ENCODE results near the gene ATXN7L1. TPM values are rescaled to one million over a fixed set of nuclear protein-coding genes. Genes with fewer than 3 reads are reported as not detected.

Gene ATXN7L1
- total and polyA plus RNA-seq, 4 donors, result 7.1 to 11.0 (median 8.5) TPM

- Histone ChIP-seq H3K27ac (ENCODE audit: low read depth, low read length) (no peak overlapping the region), H3K36me3 (ENCODE audit: control insufficient read depth, insufficient read depth, low read length) (no peaks in the 10 kb centered on the region), H3K27me3 (ENCODE audit: control insufficient read depth, insufficient read depth, low read length) (no peaks in the 10 kb centered on the region), H3K9me3 (ENCODE audit: control insufficient read depth, insufficient read depth, low read length) (no peaks in the 10 kb centered on the region), H3K4me3 (ENCODE audit: low read depth, low read length) (no peak overlapping the region), H3K4me1 (ENCODE audit: control insufficient read depth, insufficient read depth, low read length) (no peaks in the 10 kb centered on the region)
- DNase-seq (ENCODE audit: low read depth in 4 of 6, low spot score in 6 of 6), result peak in 2 of 6 donors; percentile 32 to 49
- 21% methylated on average over 3 of the region's 4 CpGs for WGBS (ENCODE audit: insufficient coverage)
Observed at GRCh38 chr7:105596866-105597265, 279.5 kb downstream of the ATXN7L1 start.

DNA sequence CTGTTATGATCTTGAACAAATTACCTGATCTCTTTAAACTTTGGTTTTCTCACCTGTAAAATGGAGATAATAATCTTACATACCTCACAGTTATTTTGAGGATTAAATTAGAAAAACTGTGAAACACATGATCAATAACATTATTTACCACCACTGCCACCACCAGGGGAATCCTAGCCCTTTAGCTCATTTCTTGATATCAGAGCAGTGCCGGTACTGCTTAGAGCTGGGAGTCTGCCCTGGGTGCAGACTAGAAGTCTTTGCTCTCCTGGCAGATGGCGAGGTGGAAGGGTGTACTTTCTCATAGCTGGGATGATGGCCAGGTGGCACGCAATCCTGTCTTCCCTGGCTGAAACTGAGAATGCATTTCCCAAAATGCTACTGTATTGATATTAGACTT is 282.4 kb downstream of the ATXN7L1 start:
- H3K4me1 ChIP-seq (ENCODE audit: control insufficient read depth, insufficient read depth, low read length), result peaks cover 4% of the 10 kb centered on the region
- no peak overlapping the region for H3K4me3 ChIP-seq (ENCODE audit: low read depth, low read length)
- no peaks in the 10 kb centered on the region for H3K36me3 ChIP-seq (ENCODE audit: control insufficient read depth, insufficient read depth, low read length)
- WGBS (ENCODE audit: insufficient coverage), result 60% methylated on average over 2 of the region's 3 CpGs
- H3K27ac ChIP-seq (ENCODE audit: low read depth, low read length), result no peak overlapping the region
- DNase-seq (ENCODE audit: low read depth in 4 of 6, low spot score in 6 of 6), result peak in 2 of 6 donors; percentile 57 to 78
- H3K27me3 ChIP-seq (ENCODE audit: control insufficient read depth, insufficient read depth, low read length), result no peaks in the 10 kb centered on the region
- H3K9me3 ChIP-seq (ENCODE audit: control insufficient read depth, insufficient read depth, low read length), result no peaks in the 10 kb centered on the region

GRCh38 chr7:105591522-105591921 is 284.9 kb downstream of the ATXN7L1 start:
- peaks cover 11% of the 10 kb centered on the region for H3K4me1 ChIP-seq (ENCODE audit: control insufficient read depth, insufficient read depth, low read length)
- WGBS (ENCODE audit: insufficient coverage), result 86% methylated on average over 1 of the region's 2 CpGs
- DNase-seq (ENCODE audit: low read depth in 4 of 6, low spot score in 6 of 6), result no peak

DNA sequence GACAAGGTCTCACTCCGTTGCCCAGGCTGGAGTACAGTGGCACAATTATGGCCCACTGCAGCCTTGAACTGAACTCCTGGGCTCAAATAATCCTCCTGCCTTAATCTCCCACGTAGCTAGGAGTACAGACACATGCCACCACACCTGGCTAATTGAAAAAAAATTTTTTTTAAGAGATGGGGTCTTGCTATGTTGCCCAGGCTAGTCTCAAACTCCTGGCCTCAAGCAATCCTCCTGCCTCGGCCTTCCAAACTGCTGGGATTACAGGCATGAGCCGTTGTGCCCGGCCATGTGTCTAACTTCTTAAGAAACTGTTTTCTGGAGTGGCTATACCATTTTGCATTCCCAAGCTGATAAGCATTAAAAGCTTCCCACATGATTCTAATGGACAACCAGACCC is 285.6 kb downstream of the ATXN7L1 start:
- Histone ChIP-seq H3K4me1 (ENCODE audit: control insufficient read depth, insufficient read depth, low read length) (peaks cover 11% of the 10 kb centered on the region), H3K36me3 (ENCODE audit: control insufficient read depth, insufficient read depth, low read length) (no peaks in the 10 kb centered on the region), H3K27me3 (ENCODE audit: control insufficient read depth, insufficient read depth, low read length) (no peaks in the 10 kb centered on the region), H3K4me3 (ENCODE audit: low read depth, low read length) (no peak overlapping the region), H3K9me3 (ENCODE audit: control insufficient read depth, insufficient read depth, low read length) (no peaks in the 10 kb centered on the region), H3K27ac (ENCODE audit: low read depth, low read length) (no peak overlapping the region)
- 100% methylated on average over 3 of the region's 5 CpGs for WGBS (ENCODE audit: insufficient coverage)
- DNase-seq (ENCODE audit: low read depth in 4 of 6, low spot score in 6 of 6), result no peak

More at GRCh38 chr7:105591522-105591921, 284.9 kb downstream of the ATXN7L1 start:
- Histone ChIP-seq H3K4me3 (ENCODE audit: low read depth, low read length) (no peak overlapping the region), H3K27me3 (ENCODE audit: control insufficient read depth, insufficient read depth, low read length) (no peaks in the 10 kb centered on the region), H3K9me3 (ENCODE audit: control insufficient read depth, insufficient read depth, low read length) (no peaks in the 10 kb centered on the region), H3K27ac (ENCODE audit: low read depth, low read length) (no peak overlapping the region), H3K36me3 (ENCODE audit: control insufficient read depth, insufficient read depth, low read length) (no peaks in the 10 kb centered on the region)

GRCh38 chr7:105589356-105590077 is 286.9 kb downstream of the ATXN7L1 start:
- DNase-seq (ENCODE audit: low read depth in 4 of 6, low spot score in 6 of 6), result peak; percentile 44 to 95 (median 74)
- no peak overlapping the region for H3K27ac ChIP-seq (ENCODE audit: low read depth, low read length)
- H3K36me3 ChIP-seq (ENCODE audit: control insufficient read depth, insufficient read depth, low read length), result no peaks in the 10 kb centered on the region
- WGBS (ENCODE audit: insufficient coverage), result 0% methylated on average over 2 of the region's 6 CpGs
- H3K4me3 ChIP-seq (ENCODE audit: low read depth, low read length), result no peak overlapping the region
- peaks cover 11% of the 10 kb centered on the region for H3K4me1 ChIP-seq (ENCODE audit: control insufficient read depth, insufficient read depth, low read length)
- H3K9me3 ChIP-seq (ENCODE audit: control insufficient read depth, insufficient read depth, low read length), result no peaks in the 10 kb centered on the region
- no peaks in the 10 kb centered on the region for H3K27me3 ChIP-seq (ENCODE audit: control insufficient read depth, insufficient read depth, low read length)

- DNase-seq (ENCODE audit: low read depth in 4 of 6, low spot score in 6 of 6), result peak in 2 of 6 donors; percentile 25 to 63
- 76% methylated on average over 12 of the region's 12 CpGs for WGBS (ENCODE audit: insufficient coverage)
- Histone ChIP-seq H3K9me3 (ENCODE audit: control insufficient read depth, insufficient read depth, low read length) (no peaks in the 10 kb centered on the region), H3K27me3 (ENCODE audit: control insufficient read depth, insufficient read depth, low read length) (no peaks in the 10 kb centered on the region), H3K4me1 (ENCODE audit: control insufficient read depth, insufficient read depth, low read length) (peaks cover 11% of the 10 kb centered on the region), H3K4me3 (ENCODE audit: low read depth, low read length) (no peak overlapping the region), H3K36me3 (ENCODE audit: control insufficient read depth, insufficient read depth, low read length) (no peaks in the 10 kb centered on the region), H3K27ac (ENCODE audit: low read depth, low read length) (no peak overlapping the region)
Observed at GRCh38 chr7:105587909-105588635, 288.3 kb downstream of the ATXN7L1 start.

DNA sequence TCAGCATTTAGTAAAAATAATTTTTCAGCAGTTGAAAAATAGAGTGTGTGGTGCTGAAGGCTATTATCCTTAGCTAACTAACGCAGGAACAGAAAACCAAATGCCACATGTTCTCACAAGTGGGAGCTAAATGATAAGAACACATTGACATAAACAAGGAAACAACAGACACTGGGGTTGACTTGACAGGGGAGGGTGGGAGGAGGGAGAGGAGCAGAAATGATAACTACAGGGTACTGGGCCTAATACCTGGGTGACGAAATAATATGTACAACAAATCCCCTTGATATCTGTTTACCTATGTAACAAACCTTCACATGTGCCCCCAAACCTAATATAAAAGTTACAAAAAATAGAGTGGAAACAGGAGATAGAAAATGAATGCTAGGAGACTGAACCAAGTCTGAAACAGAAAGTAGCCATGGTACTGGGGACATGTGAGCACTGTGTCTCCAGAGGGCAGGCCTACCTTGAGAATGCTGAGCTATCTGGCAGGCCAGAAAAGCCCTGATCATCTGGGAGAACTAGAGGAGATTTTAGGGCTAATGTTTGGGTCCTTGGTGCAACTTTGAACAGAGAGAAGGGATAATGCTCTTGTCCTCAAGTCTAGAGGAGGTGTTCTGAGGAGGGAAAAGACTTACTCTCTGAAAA is 290.4 kb downstream of the ATXN7L1 start:
- H3K9me3 ChIP-seq (ENCODE audit: control insufficient read depth, insufficient read depth, low read length), result no peaks in the 10 kb centered on the region
- no peaks in the 10 kb centered on the region for H3K36me3 ChIP-seq (ENCODE audit: control insufficient read depth, insufficient read depth, low read length)
- H3K27ac ChIP-seq (ENCODE audit: low read depth, low read length), result no peak overlapping the region
- no peaks in the 10 kb centered on the region for H3K27me3 ChIP-seq (ENCODE audit: control insufficient read depth, insufficient read depth, low read length)
- WGBS (ENCODE audit: insufficient coverage), result no CpG with 5 or more reads among the region's 2 CpGs
- H3K4me3 ChIP-seq (ENCODE audit: low read depth, low read length), result no peak overlapping the region
- DNase-seq (ENCODE audit: low read depth in 4 of 6, low spot score in 6 of 6), result no peak
- peaks cover 17% of the 10 kb centered on the region for H3K4me1 ChIP-seq (ENCODE audit: control insufficient read depth, insufficient read depth, low read length)

DNA sequence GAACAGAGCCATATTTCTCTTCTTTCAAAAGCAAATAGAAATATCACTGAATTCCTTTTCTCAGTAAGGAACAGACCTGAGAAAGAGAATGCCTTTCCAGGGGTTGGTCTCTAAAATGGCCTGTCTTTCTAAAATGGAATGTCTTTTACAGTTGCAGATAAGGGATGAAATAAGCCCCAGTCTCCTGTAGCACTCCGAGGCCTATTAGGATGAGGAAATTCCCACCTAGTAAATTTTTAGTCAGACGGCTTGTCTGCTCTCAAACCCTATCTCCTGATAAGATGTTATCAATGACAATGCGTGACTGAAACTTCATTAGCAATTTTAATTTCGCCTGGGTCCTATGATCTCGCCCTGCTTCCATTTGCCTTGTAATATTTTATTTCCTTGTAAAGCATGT is 292.2 kb downstream of the ATXN7L1 start:
- peaks cover 17% of the 10 kb centered on the region for H3K4me1 ChIP-seq (ENCODE audit: control insufficient read depth, insufficient read depth, low read length)
- no peaks in the 10 kb centered on the region for H3K9me3 ChIP-seq (ENCODE audit: control insufficient read depth, insufficient read depth, low read length)
- no peaks in the 10 kb centered on the region for H3K27me3 ChIP-seq (ENCODE audit: control insufficient read depth, insufficient read depth, low read length)
- 92% methylated on average over 2 of the region's 5 CpGs for WGBS (ENCODE audit: insufficient coverage)
- no peak for DNase-seq (ENCODE audit: low read depth in 4 of 6, low spot score in 6 of 6)
- no peaks in the 10 kb centered on the region for H3K36me3 ChIP-seq (ENCODE audit: control insufficient read depth, insufficient read depth, low read length)
- no peak overlapping the region for H3K27ac ChIP-seq (ENCODE audit: low read depth, low read length)
- no peak overlapping the region for H3K4me3 ChIP-seq (ENCODE audit: low read depth, low read length)

DNA sequence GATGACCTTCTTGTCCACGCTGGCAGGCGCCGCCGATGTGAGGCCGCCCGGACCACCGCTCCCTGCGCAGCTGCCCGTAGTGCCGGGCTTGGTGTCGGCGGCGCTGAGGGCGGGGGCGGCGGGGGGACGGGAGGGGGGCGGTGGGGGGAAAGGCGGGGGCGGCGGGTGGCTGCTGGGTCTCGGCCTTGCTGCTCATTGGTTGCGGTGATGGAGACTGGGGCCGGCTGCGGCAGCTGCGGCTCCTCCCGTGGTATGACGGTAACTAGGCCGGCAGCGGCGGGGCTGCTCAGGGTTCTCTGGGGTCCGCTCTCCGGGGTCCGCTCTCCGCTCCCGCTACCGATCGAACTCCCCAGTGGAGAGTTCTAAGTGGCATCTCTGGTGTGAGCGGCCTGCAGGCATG is 293.3 kb downstream of the ATXN7L1 start:
- Histone ChIP-seq H3K27me3 (ENCODE audit: control insufficient read depth, insufficient read depth, low read length) (no peaks in the 10 kb centered on the region), H3K36me3 (ENCODE audit: control insufficient read depth, insufficient read depth, low read length) (no peaks in the 10 kb centered on the region), H3K9me3 (ENCODE audit: control insufficient read depth, insufficient read depth, low read length) (no peaks in the 10 kb centered on the region), H3K4me3 (ENCODE audit: low read depth, low read length) (no peak overlapping the region), H3K27ac (ENCODE audit: low read depth, low read length) (no peak overlapping the region), H3K4me1 (ENCODE audit: control insufficient read depth, insufficient read depth, low read length) (peaks cover 12% of the 10 kb centered on the region)
- DNase-seq (ENCODE audit: low read depth in 4 of 6, low spot score in 6 of 6), result no peak
- 68% methylated on average over 18 of the region's 39 CpGs for WGBS (ENCODE audit: insufficient coverage)

Data from spinal cord (tissue), 10 donors.